GM23338 (cell line): Measurements from ENCODE around the gene NXF2. TPM values are rescaled to one million over a fixed set of nuclear protein-coding genes. Genes with fewer than 3 reads are reported as not detected.
"Not testable (repeated sequence)": the region's sequence is repeated elsewhere in the genome, so short reads cannot be mapped to it uniquely, and the experiment has no call there.

Experiments used
- ATAC-seq: fragments of 200-7000 bp; cut with Tn5 transposase; 3 replicates; pipeline ENCODE4 v1.9.1; 2020
- DNase-seq: peaks from one replicate; pipeline ENCODE4 v3.0.0-alpha.2; 2015; ENCODE audit warnings: low spot score
- H2AFZ ChIP-seq: fragments of 200-600 bp; sonication (generic); 2 replicates; pipeline ENCODE4 v1.8.0; 2016; ENCODE audit warnings: antibody characterized with exemption, mild to moderate bottlenecking, moderate library complexity
- H3F3A ChIP-seq: fragments of 200-600 bp; sonication (generic); replicated peaks from 2 replicates; pipeline ENCODE4 v1.8.0; 2017; ENCODE audit warnings: antibody characterized with exemption, mixed run types, low read depth
- H3K27ac ChIP-seq: fragments of 200-600 bp; sonication (generic); 2 replicates; pipeline ENCODE4 v1.6.1; 2016; ENCODE audit warnings: low read depth
- H3K27me3 ChIP-seq: fragments of 200-600 bp; sonication (generic); 2 replicates; pipeline ENCODE4 v1.8.0; 2016; ENCODE audit warnings: mild to moderate bottlenecking, mixed run types, moderate library complexity; ENCODE audit not compliant: insufficient read depth
- H3K36me3 ChIP-seq: fragments of 200-600 bp; sonication (generic); 2 replicates; pipeline ENCODE4 v1.8.0; 2016; ENCODE audit warnings: mild to moderate bottlenecking; ENCODE audit not compliant: insufficient read depth
- H3K4me1 ChIP-seq: fragments of 200-600 bp; sonication (generic); 2 replicates; pipeline ENCODE4 v1.8.0; 2016; ENCODE audit warnings: mild to moderate bottlenecking, moderate library complexity; ENCODE audit not compliant: insufficient read depth
- H3K4me2 ChIP-seq: fragments of 200-600 bp; sonication (generic); 2 replicates; pipeline ENCODE4 v1.7.1; 2017; ENCODE audit warnings: mixed run types
- H3K4me3 ChIP-seq: fragments of 200-600 bp; sonication (generic); 2 replicates; pipeline ENCODE4 v1.6.1; 2016; ENCODE audit warnings: mixed run types
- H3K79me2 ChIP-seq: fragments of 200-600 bp; sonication (generic); replicated peaks from 2 replicates; pipeline ENCODE4 v1.8.0; 2017; ENCODE audit warnings: mild to moderate bottlenecking; ENCODE audit not compliant: insufficient read depth
- H3K9me2 ChIP-seq: fragments of 200-600 bp; sonication (generic); 2 replicates; pipeline ENCODE4 v1.8.0; 2017; ENCODE audit not compliant: insufficient read depth
- H4K20me1 ChIP-seq: fragments of 200-600 bp; sonication (generic); replicated peaks from 2 replicates; pipeline ENCODE4 v1.8.0; 2017; ENCODE audit warnings: mild to moderate bottlenecking; ENCODE audit not compliant: insufficient read depth
- H3K27ac Mint-ChIP-seq: 2 replicates; pipeline ENCODE4 v1.8.0; 2020; ENCODE audit warnings: inconsistent platforms, mild to moderate bottlenecking, moderate library complexity, mixed read lengths
- H3K27me3 Mint-ChIP-seq: 3 replicates; pipeline ENCODE4 v1.8.0; 2022; ENCODE audit warnings: low read depth, mild to moderate bottlenecking, moderate library complexity, mixed read lengths, inconsistent platforms; ENCODE audit not compliant: insufficient read depth, poor library complexity
- H3K36me3 Mint-ChIP-seq: 3 replicates; pipeline ENCODE4 v1.8.0; 2021; ENCODE audit warnings: low read depth, mild to moderate bottlenecking, inconsistent platforms, moderate library complexity, mixed read lengths
- H3K4me1 Mint-ChIP-seq: 3 replicates; pipeline ENCODE4 v1.8.0; 2020; ENCODE audit warnings: mild to moderate bottlenecking, inconsistent platforms, mixed read lengths
- H3K4me3 Mint-ChIP-seq: 3 replicates; pipeline ENCODE4 v1.8.0; 2021; ENCODE audit warnings: moderate library complexity, mild to moderate bottlenecking, inconsistent platforms, mixed read lengths
- H3K9me3 Mint-ChIP-seq: 3 replicates; pipeline ENCODE4 v1.8.0; 2020; ENCODE audit warnings: moderate library complexity, mild to moderate bottlenecking, inconsistent platforms, mixed read lengths
- long read RNA-seq: library from polyadenylated mRNA; unstranded; transcript quantifications from one replicate; pipeline ENCODE4 v2.0.0, GENCODE V29; 2020; ENCODE audit not compliant: unreplicated experiment
- polyA plus RNA-seq: library from polyadenylated mRNA; unstranded; fragments of >200 nt; fragmentation: Nextera tagmentation; extraction: Ambion mirVana; gene quantifications from 2 replicates; pipeline ENCODE4 v1.2.1, GENCODE V29; 2016
- total RNA-seq: library from RNA; depleted of rRNA; stranded (reverse); fragments of >200 nt; shearing (Covaris generic); gene quantifications from 2 replicates; pipeline ENCODE4 v1.2.3, GENCODE V29; 2014; rRNA removed

The NXF2 gene, protein sequence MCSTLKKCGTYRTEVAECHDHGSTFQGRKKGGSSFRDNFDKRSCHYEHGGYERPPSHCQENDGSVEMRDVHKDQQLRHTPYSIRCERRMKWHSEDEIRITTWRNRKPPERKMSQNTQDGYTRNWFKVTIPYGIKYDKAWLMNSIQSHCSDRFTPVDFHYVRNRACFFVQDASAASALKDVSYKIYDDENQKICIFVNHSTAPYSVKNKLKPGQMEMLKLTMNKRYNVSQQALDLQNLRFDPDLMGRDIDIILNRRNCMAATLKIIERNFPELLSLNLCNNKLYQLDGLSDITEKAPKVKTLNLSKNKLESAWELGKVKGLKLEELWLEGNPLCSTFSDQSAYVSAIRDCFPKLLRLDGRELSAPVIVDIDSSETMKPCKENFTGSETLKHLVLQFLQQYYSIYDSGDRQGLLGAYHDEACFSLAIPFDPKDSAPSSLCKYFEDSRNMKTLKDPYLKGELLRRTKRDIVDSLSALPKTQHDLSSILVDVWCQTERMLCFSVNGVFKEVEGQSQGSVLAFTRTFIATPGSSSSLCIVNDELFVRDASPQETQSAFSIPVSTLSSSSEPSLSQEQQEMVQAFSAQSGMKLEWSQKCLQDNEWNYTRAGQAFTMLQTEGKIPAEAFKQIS
- total RNA-seq: 0.14 TPM in 1 of 2 replicates, not detected in the other
- polyA plus RNA-seq: 0.40 TPM in 1 of 2 replicates, not detected in the other
- long read RNA-seq: 0 reads

DNA sequence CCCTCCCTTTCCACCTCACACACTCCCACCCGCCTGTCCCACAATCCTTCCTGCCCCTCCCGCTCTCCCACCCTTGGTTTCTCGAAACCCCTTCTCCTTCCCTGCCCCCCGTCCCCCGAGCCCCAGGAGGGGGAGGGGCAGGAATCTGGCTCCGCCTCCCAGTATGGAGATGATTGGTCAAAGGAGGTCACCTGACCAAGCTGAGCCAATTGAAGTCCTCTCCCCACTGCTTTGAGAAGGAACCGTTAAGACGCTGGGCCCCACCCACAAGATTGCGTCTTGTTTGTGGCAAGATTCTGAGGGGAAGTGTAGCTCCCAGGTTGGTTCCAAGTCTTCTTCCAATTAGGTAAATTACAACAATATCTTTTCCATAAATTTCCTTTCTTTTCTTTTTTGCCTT is at the start of gene NXF2:
Gene NXF2 (plus strand): TSS at position 275 of the 400 bp plus-strand sequence. CDS start 59,912 bp downstream, outside the sequence.
- not testable (repeated sequence) for H3K27ac ChIP-seq, H3K27me3 ChIP-seq, H3K36me3 Mint-ChIP-seq, H3K4me3 Mint-ChIP-seq, H3K4me1 ChIP-seq, H2AFZ ChIP-seq, H3K4me2 ChIP-seq, H3K27ac Mint-ChIP-seq, H3K79me2 ChIP-seq, H3K36me3 ChIP-seq, DNase-seq, H3K9me2 ChIP-seq, H3K27me3 Mint-ChIP-seq, H4K20me1 ChIP-seq, H3K4me3 ChIP-seq, H3K9me3 Mint-ChIP-seq, H3K4me1 Mint-ChIP-seq, ATAC-seq, H3F3A ChIP-seq

DNA sequence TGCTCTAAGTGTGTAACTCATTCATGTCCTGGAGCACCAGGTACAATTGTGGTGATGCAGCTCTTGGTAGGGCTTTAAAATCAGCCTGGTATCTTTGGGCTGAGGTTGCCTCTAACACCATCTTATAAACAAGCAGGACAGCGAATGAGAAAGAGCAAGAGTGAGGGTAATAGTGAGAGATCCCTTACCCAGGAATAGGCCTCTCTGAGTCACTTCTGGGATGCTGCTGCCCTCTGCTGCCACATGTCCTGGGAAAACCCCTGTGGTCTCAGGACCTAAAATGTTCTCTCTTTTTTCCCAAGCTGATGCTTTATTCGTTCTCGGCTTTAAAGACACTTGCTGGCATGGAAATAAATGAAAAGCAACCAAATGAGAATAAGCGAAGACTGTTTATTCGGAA is 39.0 kb upstream of the NXF2 start:
- peak; percentile 94 for ATAC-seq
- not testable (repeated sequence) for H3K4me1 ChIP-seq, H3K4me1 Mint-ChIP-seq, H3K4me2 ChIP-seq, H3K9me3 Mint-ChIP-seq, H3F3A ChIP-seq, H3K27me3 Mint-ChIP-seq, DNase-seq, H3K36me3 Mint-ChIP-seq, H3K4me3 ChIP-seq, H3K9me2 ChIP-seq, H2AFZ ChIP-seq, H3K36me3 ChIP-seq, H3K79me2 ChIP-seq, H4K20me1 ChIP-seq, H3K27me3 ChIP-seq, H3K27ac ChIP-seq, H3K27ac Mint-ChIP-seq, H3K4me3 Mint-ChIP-seq

DNA sequence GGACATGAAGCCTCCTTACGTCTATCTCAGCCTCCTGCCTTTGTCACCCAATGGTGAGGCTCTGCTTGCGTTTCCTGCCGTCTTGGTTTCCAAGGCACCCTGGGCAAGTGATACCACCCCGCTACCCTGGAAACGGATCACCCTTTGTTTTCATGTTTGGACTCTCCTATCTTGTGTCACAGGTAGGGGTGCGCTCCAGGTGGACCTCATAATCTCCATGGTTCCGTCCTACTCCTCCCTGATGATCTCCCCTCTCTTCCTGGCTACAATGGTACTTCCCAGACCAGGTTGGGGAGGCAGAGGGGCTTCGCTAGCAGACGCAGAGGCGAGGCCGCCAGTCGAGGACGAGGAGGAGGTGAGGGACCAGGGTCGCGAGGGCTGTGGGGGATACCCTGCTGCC is 32.0 kb upstream of the NXF2 start, which contains the start of gene TCP11X1:
Gene TCP11X1 (plus strand): TSS at position 316 of the 400 bp plus-strand sequence.
- H3K4me2 ChIP-seq: not testable (repeated sequence)

DNA sequence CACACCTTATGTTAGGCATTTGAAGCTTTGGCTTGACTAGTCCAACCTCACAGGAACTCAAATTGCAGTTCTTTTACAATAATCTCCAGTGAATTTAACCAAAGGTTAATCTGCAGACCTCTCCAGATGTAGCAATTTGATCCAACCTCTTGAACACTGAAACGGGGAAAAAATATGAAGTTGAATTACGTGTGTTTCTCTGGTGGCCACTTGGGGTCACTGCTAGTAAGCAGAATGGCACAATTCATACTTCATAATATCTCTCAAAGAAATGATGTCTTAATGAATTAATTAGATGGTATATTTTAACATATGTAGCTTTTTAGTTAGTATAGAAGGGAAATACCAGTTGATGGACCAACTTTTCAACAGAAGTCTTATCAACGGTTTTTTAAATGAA is 30.5 kb upstream of the NXF2 start:
- not testable (repeated sequence) for H3K4me2 ChIP-seq, H3K9me3 Mint-ChIP-seq, H3K4me3 Mint-ChIP-seq, H3K4me3 ChIP-seq, H3K9me2 ChIP-seq, DNase-seq, H3F3A ChIP-seq, H3K27ac Mint-ChIP-seq, H3K27me3 ChIP-seq, H3K79me2 ChIP-seq, H3K4me1 ChIP-seq, H3K36me3 Mint-ChIP-seq, H3K4me1 Mint-ChIP-seq, H4K20me1 ChIP-seq, H3K36me3 ChIP-seq, H2AFZ ChIP-seq, H3K27me3 Mint-ChIP-seq, H3K27ac ChIP-seq, ATAC-seq

More for the DNA sequence above, 32.0 kb upstream of the NXF2 start, which contains the start of gene TCP11X1:
- H3K4me3 ChIP-seq, H3K27me3 Mint-ChIP-seq, H3K27ac ChIP-seq, DNase-seq, H3K4me1 ChIP-seq, H3F3A ChIP-seq, H3K36me3 ChIP-seq, H3K4me1 Mint-ChIP-seq, H3K36me3 Mint-ChIP-seq, H2AFZ ChIP-seq, H4K20me1 ChIP-seq, H3K27ac Mint-ChIP-seq, H3K4me3 Mint-ChIP-seq, H3K79me2 ChIP-seq, H3K27me3 ChIP-seq, H3K9me2 ChIP-seq, H3K9me3 Mint-ChIP-seq: not testable (repeated sequence)
- peak; percentile 97 for ATAC-seq

DNA sequence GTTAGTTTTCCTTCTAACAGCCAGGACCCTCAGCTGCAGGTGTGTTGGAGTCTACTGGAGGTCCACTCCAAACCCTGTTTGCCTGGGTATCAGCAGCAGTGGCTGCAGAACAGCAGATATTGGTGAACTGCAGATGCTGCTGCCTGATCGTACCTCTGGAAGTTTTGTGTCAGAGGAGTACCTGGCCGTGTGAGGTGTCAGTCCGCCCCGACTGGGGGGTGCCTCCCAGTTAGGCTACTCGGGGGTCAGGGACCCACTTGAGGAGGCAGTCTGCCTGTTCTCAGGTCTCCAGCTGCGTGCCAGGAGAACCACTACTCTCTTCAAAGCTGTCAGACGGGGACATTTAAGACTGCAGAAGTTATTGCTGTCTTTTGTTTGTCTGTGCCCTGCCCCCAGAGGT is 11.3 kb upstream of the NXF2 start:
- H3K27ac ChIP-seq, H3K36me3 ChIP-seq, H3K27me3 ChIP-seq, H3K4me2 ChIP-seq, ATAC-seq, H3K4me1 Mint-ChIP-seq, H3K27ac Mint-ChIP-seq, H3K4me3 ChIP-seq, DNase-seq, H3K79me2 ChIP-seq, H3K4me3 Mint-ChIP-seq, H3K4me1 ChIP-seq, H3K9me3 Mint-ChIP-seq, H3K9me2 ChIP-seq, H3K36me3 Mint-ChIP-seq, H4K20me1 ChIP-seq, H3K27me3 Mint-ChIP-seq, H2AFZ ChIP-seq, H3F3A ChIP-seq: not testable (repeated sequence)

DNA sequence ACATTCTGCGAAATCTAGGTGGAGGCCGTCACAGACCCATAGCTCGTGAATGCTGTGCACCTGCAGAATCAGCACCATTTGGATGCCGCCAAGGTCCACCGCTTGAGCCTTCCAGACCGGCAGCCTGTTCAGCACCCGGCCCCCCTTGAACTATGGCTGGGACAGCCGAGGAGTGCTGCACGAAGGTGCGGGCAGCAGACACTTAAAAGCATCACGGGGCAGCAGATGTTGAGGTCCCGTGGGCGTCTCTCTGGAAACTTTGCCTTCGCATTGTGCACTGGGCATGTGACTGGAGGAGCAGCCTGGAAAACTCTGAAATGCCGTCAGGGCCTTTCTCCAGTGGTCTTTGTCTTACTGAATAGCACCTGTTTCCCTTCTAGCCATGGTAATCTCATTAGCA is 6.7 kb upstream of the NXF2 start:
- H4K20me1 ChIP-seq, H3K27ac ChIP-seq, H3K9me3 Mint-ChIP-seq, DNase-seq, H3K4me2 ChIP-seq, H3K36me3 ChIP-seq, H3K36me3 Mint-ChIP-seq, H3K79me2 ChIP-seq, H3K27ac Mint-ChIP-seq, ATAC-seq, H3K9me2 ChIP-seq, H3K27me3 ChIP-seq, H3F3A ChIP-seq, H3K27me3 Mint-ChIP-seq, H3K4me3 ChIP-seq, H2AFZ ChIP-seq, H3K4me1 ChIP-seq, H3K4me1 Mint-ChIP-seq, H3K4me3 Mint-ChIP-seq: not testable (repeated sequence)
